ENCODE data around the gene RUNX2. TPM values are rescaled to one million over a fixed set of nuclear protein-coding genes. Genes with fewer than 3 reads are reported as not detected.

The RUNX2 gene
- total RNA-seq, 4 donors from 2014 or later: 0.65 to 2.4 (median 1.3) TPM

GRCh38 chr6:45613656-45614055 lies 285.5 kb downstream of the RUNX2 start:
- ATAC-seq (ENCODE audit: low FRiP score): no peak
- no peak for TF ChIP-seq CTCF (IDR thresholded peaks at IDR 0.05)
- no peak for DNase-seq (ENCODE audit: low spot score)

GRCh38 chr6:45614488-45615285 lies 286.6 kb downstream of the RUNX2 start:
- TF ChIP-seq CTCF (IDR thresholded peaks at IDR 0.05): no peak
- ATAC-seq (ENCODE audit: low FRiP score) (no peak), DNase-seq (ENCODE audit: low spot score) (no peak)

GRCh38 chr6:45616209-45616608 lies 288.1 kb downstream of the RUNX2 start:
- no peak for TF ChIP-seq CTCF (IDR thresholded peaks at IDR 0.05)
- no peak for DNase-seq (ENCODE audit: low spot score)

GRCh38 chr6:45617441-45617840 lies 289.3 kb downstream of the RUNX2 start:
- TF ChIP-seq CTCF (IDR thresholded peaks at IDR 0.05): no peak
- ATAC-seq (ENCODE audit: low FRiP score): no peak

More at GRCh38 chr6:45616209-45616608, 288.1 kb downstream of the RUNX2 start:
- ATAC-seq (ENCODE audit: low FRiP score): no peak

GRCh38 chr6:45618259-45618658 lies 290.1 kb downstream of the RUNX2 start:
- no peak for ATAC-seq (ENCODE audit: low FRiP score)
- TF ChIP-seq CTCF (IDR thresholded peaks at IDR 0.05): no peak
- DNase-seq (ENCODE audit: low spot score): no peak

More at GRCh38 chr6:45617441-45617840, 289.3 kb downstream of the RUNX2 start:
- no peak for DNase-seq (ENCODE audit: low spot score)

- no peak for ATAC-seq (ENCODE audit: low FRiP score)
- DNase-seq (ENCODE audit: low spot score): no peak
- no peak for TF ChIP-seq CTCF (IDR thresholded peaks at IDR 0.05)
Measured at GRCh38 chr6:45619211-45619760, 291.2 kb downstream of the RUNX2 start.

All from omental fat pad (tissue), 4 donors.